Esophagus muscularis mucosa (tissue), 3 donors: Measurements from ENCODE around the gene DIAPH1.

Source experiments
- EP300 ChIP-seq: sonication (generic); formaldehyde crosslinking; IDR thresholded peaks from one replicate; pipeline ENCODE4 v1.6.1; 2017; ENCODE audit warnings: antibody characterized with exemption
- POLR2AphosphoS5 ChIP-seq, 2 donors: sonication (generic); formaldehyde crosslinking; IDR thresholded peaks; one replicate each; pipeline ENCODE4 v1.6.1; 2017; ENCODE audit warnings: antibody characterized with exemption in 2 of 2

DNA sequence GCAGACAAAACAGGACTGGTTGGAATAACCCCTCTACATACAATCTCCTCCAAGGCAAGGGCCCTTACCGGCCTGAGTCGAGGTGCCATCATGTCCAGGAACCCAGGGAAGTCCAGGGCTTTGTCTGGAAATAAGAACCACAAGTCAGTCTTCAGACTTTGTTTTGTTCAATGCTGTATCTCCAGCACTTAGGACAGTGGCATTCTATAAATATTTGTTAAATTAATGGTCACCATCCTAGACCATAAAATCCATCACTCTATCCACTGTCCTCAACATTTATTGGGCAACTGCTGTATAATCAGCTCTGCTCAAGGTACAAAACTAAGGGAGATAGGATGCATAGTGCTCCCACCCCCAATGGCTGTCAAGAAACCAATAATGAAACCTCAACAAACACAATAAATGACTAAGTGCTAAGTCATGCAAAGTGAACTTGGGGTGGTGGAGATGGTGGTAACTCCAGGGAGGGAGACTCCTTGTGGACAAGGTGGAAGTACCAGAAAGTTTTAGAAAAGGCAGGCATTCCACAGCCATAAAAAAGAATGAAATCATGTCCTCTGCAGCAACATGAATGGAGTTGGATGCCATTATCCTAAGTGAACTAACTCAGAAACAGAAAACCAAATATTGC lies 23.0 kb upstream of the DIAPH1 start:
- no peak for TF ChIP-seq POLR2AphosphoS5 (IDR thresholded peaks at IDR 0.05)
- TF ChIP-seq EP300 = no peak
